ENCODE data around the gene LRP1. TPM values are rescaled to one million over a fixed set of nuclear protein-coding genes. Genes with fewer than 3 reads are reported as not detected.

Gene LRP1
- total RNA-seq, 1 experiment from 2014 or later = 9.0 TPM

DNA sequence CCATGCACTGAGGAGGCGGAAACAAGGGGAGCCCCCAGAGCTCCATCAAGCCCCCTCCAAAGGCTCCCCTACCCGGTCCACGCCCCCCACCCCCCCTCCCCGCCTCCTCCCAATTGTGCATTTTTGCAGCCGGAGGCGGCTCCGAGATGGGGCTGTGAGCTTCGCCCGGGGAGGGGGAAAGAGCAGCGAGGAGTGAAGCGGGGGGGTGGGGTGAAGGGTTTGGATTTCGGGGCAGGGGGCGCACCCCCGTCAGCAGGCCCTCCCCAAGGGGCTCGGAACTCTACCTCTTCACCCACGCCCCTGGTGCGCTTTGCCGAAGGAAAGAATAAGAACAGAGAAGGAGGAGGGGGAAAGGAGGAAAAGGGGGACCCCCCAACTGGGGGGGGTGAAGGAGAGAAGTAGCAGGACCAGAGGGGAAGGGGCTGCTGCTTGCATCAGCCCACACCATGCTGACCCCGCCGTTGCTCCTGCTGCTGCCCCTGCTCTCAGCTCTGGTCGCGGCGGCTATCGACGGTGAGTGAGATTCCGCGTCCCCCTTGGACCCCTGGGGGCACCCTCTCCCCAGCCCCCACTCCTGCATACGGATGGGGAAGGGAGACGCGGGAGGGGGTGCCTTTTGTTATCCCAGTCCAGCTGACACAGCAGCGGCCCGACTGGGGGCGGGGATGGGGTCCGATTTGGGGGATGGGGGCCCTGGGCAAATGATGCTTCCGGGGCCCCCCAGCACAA is 400 bp downstream of the LRP1 start:
- intact Hi-C loops (cut with micrococcal nuclease; ENCODE audit: unreplicated experiment) (no loop called here), in situ Hi-C loops (cut with HindIII; ENCODE audit: low pct_unique_long_range_greater_than_20kb, low sequenced_read_pairs) (no loop called here)
- no TSS peak for BruUV-seq (replicated peaks)
- Histone ChIP-seq H3K36me3 (ENCODE audit: control insufficient read depth, insufficient read depth, low read length) (no peaks in the 10 kb centered on the region), H3K27ac (ENCODE audit: low read length) (no peak overlapping the region), H3K27me3 (ENCODE audit: control insufficient read depth, insufficient read depth, low read length) (0 out of 2 replicates have a peak, but pooled peaks cover 3% of the 10 kb centered on the region), H3K9me3 (ENCODE audit: control insufficient read depth, insufficient read depth, low read depth, low read length) (peaks cover 2% of the 10 kb centered on the region; the same call in 1 of the 2 replicates), H3K4me3 (ENCODE audit: low read depth in 2 of 2, low read length in 2 of 2) (peak overlapping the region; percentile 78 to 81), H3K4me1 (ENCODE audit: control insufficient read depth, insufficient read depth, low read length) (0 out of 2 replicates have a peak, but pooled peaks cover 5% of the 10 kb centered on the region)
- DNase-seq (ENCODE audit: low read depth, low spot score) = no peak
- ChIA-PET POLR2A (interaction anchor here (0.5 to 0.7 kb wide), 3 partner anchors 10 to 402 kb away, joined by 3 to 5 read pairs (median 3); no protein-coding TSS in a partner anchor), CTCF (interaction anchor here (0.6 to 1.3 kb wide), 7 partner anchors 17 to 115 kb away, joined by 3 to 10 read pairs (median 5); partner anchors contain the start of gene TAC3)
- no peak for ATAC-seq
- TF ChIP-seq, protein P1, sequence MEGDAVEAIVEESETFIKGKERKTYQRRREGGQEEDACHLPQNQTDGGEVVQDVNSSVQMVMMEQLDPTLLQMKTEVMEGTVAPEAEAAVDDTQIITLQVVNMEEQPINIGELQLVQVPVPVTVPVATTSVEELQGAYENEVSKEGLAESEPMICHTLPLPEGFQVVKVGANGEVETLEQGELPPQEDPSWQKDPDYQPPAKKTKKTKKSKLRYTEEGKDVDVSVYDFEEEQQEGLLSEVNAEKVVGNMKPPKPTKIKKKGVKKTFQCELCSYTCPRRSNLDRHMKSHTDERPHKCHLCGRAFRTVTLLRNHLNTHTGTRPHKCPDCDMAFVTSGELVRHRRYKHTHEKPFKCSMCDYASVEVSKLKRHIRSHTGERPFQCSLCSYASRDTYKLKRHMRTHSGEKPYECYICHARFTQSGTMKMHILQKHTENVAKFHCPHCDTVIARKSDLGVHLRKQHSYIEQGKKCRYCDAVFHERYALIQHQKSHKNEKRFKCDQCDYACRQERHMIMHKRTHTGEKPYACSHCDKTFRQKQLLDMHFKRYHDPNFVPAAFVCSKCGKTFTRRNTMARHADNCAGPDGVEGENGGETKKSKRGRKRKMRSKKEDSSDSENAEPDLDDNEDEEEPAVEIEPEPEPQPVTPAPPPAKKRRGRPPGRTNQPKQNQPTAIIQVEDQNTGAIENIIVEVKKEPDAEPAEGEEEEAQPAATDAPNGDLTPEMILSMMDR (IDR thresholded peaks at IDR 0.05) = no peak
- TF ChIP-seq SIN3A (IDR thresholded peaks at IDR 0.05; ENCODE audit: borderline replicate concordance, insufficient read depth, low read depth, low read length) (no peak), POLR2AphosphoS5 (IDR thresholded peaks at IDR 0.05; ENCODE audit: low read depth, low read length) (no peak), TCF7L2 (IDR thresholded peaks at IDR 0.05; ENCODE audit: low read depth, low read length) (no peak)
- TF ChIP-seq, protein P2, sequence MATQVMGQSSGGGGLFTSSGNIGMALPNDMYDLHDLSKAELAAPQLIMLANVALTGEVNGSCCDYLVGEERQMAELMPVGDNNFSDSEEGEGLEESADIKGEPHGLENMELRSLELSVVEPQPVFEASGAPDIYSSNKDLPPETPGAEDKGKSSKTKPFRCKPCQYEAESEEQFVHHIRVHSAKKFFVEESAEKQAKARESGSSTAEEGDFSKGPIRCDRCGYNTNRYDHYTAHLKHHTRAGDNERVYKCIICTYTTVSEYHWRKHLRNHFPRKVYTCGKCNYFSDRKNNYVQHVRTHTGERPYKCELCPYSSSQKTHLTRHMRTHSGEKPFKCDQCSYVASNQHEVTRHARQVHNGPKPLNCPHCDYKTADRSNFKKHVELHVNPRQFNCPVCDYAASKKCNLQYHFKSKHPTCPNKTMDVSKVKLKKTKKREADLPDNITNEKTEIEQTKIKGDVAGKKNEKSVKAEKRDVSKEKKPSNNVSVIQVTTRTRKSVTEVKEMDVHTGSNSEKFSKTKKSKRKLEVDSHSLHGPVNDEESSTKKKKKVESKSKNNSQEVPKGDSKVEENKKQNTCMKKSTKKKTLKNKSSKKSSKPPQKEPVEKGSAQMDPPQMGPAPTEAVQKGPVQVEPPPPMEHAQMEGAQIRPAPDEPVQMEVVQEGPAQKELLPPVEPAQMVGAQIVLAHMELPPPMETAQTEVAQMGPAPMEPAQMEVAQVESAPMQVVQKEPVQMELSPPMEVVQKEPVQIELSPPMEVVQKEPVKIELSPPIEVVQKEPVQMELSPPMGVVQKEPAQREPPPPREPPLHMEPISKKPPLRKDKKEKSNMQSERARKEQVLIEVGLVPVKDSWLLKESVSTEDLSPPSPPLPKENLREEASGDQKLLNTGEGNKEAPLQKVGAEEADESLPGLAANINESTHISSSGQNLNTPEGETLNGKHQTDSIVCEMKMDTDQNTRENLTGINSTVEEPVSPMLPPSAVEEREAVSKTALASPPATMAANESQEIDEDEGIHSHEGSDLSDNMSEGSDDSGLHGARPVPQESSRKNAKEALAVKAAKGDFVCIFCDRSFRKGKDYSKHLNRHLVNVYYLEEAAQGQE (IDR thresholded peaks at IDR 0.05; ENCODE audit: insufficient read depth in 1 of 2, low read depth in 2 of 2, low read length in 1 of 2) = no peak

DNA sequence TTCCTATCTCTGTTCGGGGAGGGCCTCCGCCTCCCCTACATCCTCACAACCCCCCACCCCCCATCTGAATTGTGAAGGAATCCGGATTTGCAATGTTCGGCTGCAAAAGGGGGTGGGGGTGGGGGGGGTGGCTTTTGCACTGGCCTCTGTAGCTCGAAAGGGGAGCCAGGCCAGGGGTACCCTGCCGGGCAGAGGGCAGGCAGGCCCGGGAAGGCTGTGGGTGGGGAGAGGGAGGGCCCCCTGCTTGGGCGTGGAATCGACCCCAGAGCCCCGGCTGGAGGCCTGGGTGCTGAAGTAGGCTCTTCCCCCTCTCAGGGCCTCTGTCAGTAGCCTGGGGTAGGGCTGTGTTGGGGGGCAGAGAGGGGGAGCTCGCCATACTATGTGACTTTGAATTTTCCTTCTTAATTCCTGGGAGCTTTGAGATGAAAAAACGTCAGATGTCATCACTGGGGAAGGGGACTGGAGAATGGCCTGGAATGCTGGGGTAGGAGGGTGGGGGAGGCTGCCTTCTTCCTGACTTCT is 1.1 kb downstream of the LRP1 start:
- intact Hi-C loops (cut with micrococcal nuclease; ENCODE audit: unreplicated experiment) = no loop called here
- BruUV-seq (replicated peaks) = no TSS peak
- Histone ChIP-seq H3K36me3 (ENCODE audit: control insufficient read depth, insufficient read depth, low read length) (no peaks in the 10 kb centered on the region), H3K27ac (ENCODE audit: low read length) (no peak overlapping the region), H3K4me1 (ENCODE audit: control insufficient read depth, insufficient read depth, low read length) (0 out of 2 replicates have a peak, but pooled peaks cover 5% of the 10 kb centered on the region), H3K9me3 (ENCODE audit: control insufficient read depth, insufficient read depth, low read depth, low read length) (no peaks in the 10 kb centered on the region), H3K27me3 (ENCODE audit: control insufficient read depth, insufficient read depth, low read length) (0 out of 2 replicates have a peak, but pooled peaks cover 3% of the 10 kb centered on the region), H3K4me3 (ENCODE audit: low read depth in 2 of 2, low read length in 2 of 2) (peak overlapping the region; percentile 78 to 81)
- ATAC-seq (no peak), DNase-seq (ENCODE audit: low read depth, low spot score) (no peak)
- CTCF ChIA-PET = interaction anchor here (0.7 kb wide), 1 partner anchor 46 kb away, joined by 3 read pairs; no protein-coding TSS in a partner anchor
- POLR2A ChIA-PET = no interaction called here
- in situ Hi-C loops (cut with HindIII; ENCODE audit: low pct_unique_long_range_greater_than_20kb, low sequenced_read_pairs) = no loop called here
- TF ChIP-seq SIN3A (IDR thresholded peaks at IDR 0.05; ENCODE audit: borderline replicate concordance, insufficient read depth, low read depth, low read length) (no peak), POLR2AphosphoS5 (IDR thresholded peaks at IDR 0.05; ENCODE audit: low read depth, low read length) (no peak)
- TF ChIP-seq, protein P1 (IDR thresholded peaks at IDR 0.05) = no peak
